GM18519 (cell line): ENCODE results near the gene MAD1L1.

Experiments used
- ATAC-seq: cut with Tn5 transposase; IDR thresholded peaks from one replicate; pipeline ENCODE4 v1.9.1; 2021; ENCODE audit warnings: mild to moderate bottlenecking, moderate library complexity; ENCODE audit not compliant: unreplicated experiment, low FRiP score

MAD1L1 gene

GRCh38 chr7:2054927-2055326 lies 177.8 kb downstream of the MAD1L1 start:
- ATAC-seq = no peak

DNA sequence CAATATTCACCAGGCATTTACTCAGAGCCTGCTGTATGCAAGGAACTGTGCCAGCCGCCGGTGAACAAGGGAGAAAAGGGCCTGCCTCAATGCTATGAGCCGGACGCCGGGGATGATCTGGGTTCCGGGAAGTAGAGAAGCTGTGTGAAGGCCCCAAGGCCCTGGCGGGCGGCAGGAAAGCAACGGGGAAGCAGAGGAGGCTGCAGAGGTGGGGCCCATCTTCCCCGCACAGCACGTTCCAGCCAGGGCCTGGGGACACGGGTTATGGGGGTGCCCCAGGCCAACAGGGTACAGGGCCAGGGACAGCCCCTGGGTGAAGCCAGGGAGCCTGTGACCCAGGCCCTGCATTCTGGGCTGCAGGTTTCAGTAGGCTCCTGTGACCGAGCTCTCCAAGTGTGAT lies 179.3 kb downstream of the MAD1L1 start:
- no peak for ATAC-seq

- ATAC-seq = no peak
Observed at GRCh38 chr7:2052657-2053048, 180.1 kb downstream of the MAD1L1 start.

GRCh38 chr7:2051707-2052656 lies 180.8 kb downstream of the MAD1L1 start:
- ATAC-seq = no peak

GRCh38 chr7:2050511-2050866 lies 182.3 kb downstream of the MAD1L1 start:
- no peak for ATAC-seq

- ATAC-seq = no peak
Observed at GRCh38 chr7:2049782-2050510, 182.8 kb downstream of the MAD1L1 start.

DNA sequence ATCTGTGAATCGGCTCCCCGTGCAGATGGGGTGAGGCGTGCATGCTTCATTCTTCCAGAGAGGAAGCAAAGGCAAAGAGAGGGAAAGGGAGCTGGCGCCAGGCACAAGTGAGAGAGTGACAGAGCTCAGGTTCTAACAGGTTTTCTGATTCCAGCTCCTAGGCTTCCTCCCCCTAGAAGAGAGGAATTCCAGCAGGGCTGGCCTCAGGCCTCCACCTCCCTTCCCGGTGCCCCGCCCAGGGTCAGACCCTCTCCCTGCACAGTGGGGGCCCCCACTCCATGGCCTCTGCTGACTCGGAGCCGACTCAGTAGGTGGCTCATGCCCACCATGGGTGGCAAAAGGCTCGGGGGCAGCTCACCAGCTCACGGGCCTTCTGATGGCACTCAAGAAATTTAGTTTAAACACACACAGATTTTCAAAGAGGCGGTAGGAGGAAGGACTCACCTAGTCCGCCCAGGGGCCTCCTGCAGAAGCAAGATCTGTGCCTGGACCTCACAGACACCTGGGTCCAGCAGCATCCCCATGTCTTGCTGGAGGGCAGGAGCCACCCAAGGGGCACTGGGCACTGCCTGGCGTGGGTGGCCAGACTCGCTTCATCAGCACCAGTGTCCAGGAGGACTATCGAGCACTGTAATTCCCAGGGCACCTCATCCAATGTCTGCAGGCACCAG lies 183.5 kb downstream of the MAD1L1 start:
- ATAC-seq = no peak

DNA sequence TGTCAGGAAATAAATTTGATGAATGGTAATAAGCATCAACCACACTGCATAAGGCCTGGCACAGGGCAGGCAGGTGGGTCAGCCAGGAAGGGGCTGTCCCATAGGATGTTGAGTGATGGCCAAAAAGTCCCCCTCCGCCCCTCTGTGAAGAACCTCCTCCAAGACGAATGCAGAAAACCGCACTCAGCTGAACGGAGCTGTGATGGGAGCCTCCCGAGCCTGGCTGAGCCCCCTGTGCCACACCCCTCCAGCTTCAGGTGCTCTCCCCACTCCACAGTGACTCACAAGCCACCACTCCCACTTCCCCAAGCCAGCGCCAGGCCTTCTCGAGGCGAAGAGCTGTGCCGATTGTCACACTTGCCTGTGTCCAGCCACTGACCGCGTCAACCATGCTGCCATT lies 184.2 kb downstream of the MAD1L1 start:
- no peak for ATAC-seq

DNA sequence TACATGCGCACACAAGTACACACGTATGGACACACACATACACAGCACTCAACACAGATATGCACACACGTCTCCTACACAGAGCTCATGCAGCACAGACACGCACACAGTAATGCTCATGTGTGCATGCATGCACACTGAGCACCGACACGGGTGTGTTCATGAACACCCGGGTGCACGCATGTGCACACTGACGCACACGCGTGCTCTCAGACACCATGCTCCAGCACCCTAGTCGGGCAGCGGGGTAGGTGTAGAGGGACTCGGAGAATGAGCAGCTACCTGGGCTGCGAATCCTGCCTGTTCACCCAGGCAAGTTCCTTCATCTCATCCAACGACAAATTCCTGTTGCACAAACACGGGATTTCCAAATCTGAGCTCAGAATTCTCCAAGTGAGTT lies 184.7 kb downstream of the MAD1L1 start:
- ATAC-seq = no peak

DNA sequence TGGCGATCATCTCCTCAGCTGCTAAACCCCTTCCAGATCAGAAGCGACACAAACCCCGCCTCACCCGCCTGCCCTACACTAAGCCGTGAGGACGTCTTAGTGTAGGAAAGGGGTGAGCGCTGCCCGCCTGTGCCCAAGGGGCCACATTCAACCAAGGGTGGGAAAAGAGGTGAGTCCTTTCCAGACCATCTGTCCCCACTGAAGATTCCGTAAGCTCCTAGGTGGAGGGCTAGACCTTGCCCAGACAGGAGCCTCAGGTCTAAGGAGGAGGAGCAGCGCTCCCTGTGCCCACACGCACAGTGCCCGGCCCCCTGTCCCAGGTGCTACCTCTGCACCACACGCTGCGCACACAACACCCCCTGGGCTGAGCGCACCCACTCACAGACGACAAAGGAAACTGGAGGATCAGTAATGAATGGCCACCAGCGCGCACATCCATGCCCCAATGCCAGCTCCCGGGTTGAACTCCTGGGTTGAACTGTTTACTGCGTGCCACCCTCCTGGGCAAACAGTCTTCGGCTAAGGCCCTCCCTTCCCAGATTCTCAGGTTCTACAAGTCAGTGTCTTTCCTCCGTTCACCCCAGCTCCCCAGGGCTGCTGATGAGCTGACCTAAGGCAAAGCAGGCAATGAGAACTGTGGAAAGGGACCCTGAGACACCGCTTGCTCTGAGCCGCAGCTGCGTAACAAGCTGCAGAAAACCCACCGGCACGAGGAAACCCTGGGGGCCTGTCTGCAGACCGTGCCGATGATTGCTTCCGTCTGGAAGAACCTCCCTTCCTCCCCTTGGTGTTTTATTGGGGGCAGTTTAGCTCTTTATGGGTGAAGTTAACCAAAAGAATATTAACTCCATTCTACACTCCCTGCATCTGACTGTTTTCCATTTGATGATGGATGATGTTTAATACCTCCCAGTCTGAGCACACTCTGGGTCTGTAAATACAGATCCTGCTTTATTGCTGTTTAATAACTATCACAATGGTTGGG lies 185.9 kb downstream of the MAD1L1 start:
- ATAC-seq = no peak

DNA sequence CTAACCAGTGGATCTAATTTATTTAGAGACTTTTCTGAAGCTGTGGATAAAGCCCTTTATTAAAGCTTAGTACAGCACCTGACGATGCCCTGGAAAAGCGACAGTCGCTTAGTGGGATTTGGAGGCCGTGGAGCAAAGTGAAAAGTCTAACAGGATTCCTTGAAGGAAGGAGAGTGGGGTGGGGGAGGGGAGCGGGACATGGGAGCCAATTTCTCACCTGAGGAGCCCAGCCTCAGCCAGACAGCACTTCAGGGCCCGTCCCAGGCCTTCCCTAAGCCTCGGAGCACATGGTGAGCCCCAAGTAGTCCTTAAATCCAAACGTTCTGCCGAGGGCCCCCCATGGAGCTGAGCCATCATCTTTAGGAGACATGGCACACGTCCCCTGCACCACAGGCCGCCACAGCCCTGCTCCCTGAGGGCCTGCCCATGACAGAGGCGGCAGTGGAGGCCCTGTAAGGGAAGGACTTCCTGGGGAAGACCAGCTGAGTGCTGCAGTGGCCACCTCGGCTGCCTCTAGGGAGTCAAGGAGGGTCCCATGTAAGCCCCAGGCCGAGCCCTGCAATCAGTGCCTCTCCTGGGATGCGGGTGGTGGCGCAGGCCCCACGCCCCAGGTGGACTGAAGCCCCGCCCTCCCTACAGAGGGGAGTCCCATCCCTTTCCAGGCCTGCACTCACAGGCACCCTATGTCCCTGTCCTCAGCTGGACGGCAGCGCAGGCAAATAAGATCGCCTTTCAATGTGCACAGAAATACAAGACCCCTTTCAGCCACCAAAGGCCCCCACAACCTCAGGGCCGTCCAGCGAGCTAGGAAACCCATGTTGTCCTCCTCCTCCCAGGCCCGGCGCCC lies 187.0 kb downstream of the MAD1L1 start:
- no peak for ATAC-seq

DNA sequence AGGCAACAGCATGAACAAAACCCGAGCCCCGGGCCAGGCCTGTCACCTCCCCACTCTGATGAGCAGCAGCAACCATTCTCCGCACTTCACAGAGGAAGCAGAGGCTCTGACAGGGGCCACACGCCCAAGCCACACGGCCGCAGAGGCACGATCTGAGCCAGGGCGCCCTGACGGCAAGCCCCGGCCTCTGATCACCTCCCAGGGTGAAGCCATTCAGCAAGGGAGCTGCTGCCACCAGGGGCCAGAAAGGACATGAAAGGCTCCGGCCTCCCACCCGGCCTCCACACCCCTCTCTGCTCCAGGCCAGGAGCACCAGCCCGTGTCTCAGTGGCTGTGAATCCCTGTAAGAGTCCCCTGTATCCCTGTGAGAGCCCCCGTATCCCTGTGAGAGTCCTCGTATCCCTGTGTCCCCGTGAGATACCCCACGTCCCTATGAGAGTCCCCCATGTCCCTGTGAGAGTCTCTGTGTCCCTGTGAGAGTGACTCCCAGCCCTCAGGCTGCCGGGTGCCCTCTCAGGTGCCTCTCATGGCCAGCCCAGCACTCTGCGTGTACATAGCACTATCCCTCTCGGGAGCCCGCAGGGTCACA lies 187.8 kb downstream of the MAD1L1 start:
- ATAC-seq = no peak

- no peak for ATAC-seq
Observed at GRCh38 chr7:2044311-2044882, 188.3 kb downstream of the MAD1L1 start.

DNA sequence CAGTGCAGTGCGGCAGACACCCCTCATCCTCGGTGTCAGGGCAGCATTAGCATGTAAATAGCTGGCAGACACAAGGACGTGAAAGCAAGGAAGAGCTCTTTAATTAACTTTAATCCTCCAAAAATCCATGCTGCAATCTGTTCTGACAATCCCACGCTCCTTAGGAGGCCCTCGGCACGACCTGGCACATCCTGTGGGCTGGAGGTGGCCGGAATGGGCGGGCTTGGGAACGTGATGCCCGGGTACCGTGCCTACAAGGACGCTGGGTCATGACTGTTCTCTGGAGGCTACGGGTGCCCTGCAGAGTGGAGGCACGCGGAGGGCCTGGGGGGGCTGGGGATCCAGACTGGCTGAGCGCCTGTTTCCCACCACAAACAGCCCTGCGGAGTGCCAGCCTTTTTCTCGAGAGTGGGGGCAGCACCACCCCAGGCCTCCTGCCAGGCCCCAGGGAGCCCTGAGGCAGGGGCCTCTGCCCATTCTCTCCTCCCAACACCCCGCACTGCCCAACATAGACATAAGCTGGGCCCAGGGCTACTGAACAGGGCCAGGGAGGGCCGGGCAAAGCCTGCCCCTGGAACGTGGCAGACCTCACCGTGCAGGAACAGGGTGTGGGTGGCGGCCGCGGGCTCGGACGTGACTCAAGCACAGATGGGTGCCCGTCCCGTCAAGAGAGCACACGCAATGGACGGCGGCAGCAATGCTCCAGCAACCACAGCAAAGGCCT lies 189.3 kb downstream of the MAD1L1 start:
- no peak for ATAC-seq

- no peak for ATAC-seq
Observed at GRCh38 chr7:2042650-2043049, 190.1 kb downstream of the MAD1L1 start.

DNA sequence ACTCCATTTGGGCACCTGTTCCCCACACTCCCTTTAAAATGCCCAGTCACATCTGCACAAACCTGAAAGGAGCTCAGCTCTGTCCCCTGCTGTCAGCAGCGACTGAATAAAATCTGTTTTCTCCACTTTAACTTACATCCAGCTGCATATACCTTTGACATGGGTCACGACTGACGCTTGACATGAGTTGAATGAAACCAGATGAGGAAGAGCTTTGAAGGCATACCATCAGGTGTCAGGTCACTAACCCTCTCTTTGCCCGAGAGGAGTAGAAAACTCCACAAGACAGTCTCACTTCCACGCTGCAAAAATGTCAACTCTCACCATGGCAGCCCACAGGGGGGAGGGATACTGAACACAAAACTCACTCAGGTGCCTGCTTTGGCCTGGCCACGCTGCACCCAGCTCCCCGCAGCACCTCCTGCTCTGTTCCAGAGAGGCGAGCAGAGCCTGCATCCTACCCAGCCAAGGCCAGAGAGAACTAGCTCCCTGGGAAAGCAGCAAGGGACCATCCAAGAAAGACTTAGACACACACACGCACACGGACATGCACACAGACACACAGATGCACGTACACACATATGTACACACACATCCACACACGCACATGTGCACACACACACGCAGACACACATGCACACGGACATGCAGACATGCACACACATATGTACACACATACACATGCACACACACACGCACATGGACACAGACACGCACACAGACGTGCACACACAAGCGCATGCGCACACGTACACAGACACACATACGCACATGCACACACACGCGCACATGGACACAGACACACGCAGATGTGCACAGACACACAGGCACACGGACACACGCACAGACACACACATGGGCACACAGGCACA lies 191.0 kb downstream of the MAD1L1 start:
- no peak for ATAC-seq

- no peak for ATAC-seq
Observed at GRCh38 chr7:2040893-2041270, 191.9 kb downstream of the MAD1L1 start.
